Erythroblast (primary cell): ENCODE data around the gene GFOD2.

Experiments
- GATA1 ChIP-seq: IDR thresholded peaks from 2 replicates; pipeline ENCODE4 v1.6.1; 2011; ENCODE audit warnings: low read depth, mild to moderate bottlenecking, control low read depth, low read length, moderate library complexity
- POLR2A ChIP-seq: IDR thresholded peaks from 2 replicates; pipeline ENCODE4 v1.6.1; 2011; ENCODE audit warnings: mild to moderate bottlenecking, low read length

GRCh38 chr16:67718668-67719047, 458 bp downstream of the GFOD2 start:
- TF ChIP-seq POLR2A (no peak), GATA1 (no peak)
